Stimulated activated CD8-positive, alpha-beta memory T cell treated with anti-CD3 and anti-CD28 coated beads, Interleukin-12 subunit alpha, Interleukin-12 subunit beta, amount 100 ng/mL, for 24 hours (primary cell): ENCODE data around the gene ING5.

Source experiments
- DNase-seq: peaks from one replicate; pipeline ENCODE4 v3.0.0-alpha.2; 2020; ENCODE audit errors: extremely low read depth

Gene ING5

DNA sequence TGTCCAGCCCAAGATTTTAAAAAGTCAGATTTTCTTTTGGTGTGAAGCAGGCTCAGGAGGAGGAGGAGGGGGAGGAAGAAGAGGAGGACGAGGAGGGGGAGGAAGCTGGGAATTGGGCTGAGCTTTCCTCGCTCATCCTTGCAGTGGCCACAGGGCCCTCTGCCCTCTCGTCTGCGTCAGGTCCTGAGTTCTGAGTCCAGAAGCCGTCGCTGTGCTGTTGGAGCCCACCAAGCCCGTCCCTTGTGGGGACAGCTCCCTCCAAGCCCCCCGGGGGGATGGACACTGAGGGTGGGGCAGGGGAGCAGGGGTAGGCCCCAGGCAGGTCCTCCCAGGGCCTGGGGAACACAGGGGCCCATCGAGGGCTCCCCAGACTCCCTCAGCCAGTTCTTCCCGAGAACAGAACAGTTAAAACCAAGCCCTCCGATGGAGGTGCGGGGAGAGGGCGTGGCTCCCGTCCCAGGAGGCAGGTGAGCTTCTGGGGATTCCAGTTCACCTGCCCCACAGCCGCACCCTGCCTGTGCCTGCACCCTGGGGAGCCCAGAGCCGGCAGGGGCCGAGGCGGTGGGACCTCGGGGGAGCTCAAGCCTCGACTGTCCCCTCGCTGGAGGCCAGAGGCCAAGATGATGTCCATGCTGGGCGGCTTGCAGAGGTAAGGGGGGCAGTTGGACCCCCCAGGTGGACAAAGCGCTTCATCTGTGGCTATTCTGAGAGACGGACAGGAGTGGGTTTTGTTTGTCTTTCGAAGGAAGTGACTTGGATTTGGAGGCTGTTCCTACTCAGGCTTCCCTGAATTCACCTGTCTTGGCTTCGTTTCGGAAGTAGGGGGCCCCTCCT lies 74.7 kb downstream of the ING5 start, which contains the start of gene GAL3ST2:
TSS of gene GAL3ST2 (plus strand) at position 487 of the 834 bp plus-strand sequence. CDS start at position 621, 134 bp downstream.
- no peak for DNase-seq

DNA sequence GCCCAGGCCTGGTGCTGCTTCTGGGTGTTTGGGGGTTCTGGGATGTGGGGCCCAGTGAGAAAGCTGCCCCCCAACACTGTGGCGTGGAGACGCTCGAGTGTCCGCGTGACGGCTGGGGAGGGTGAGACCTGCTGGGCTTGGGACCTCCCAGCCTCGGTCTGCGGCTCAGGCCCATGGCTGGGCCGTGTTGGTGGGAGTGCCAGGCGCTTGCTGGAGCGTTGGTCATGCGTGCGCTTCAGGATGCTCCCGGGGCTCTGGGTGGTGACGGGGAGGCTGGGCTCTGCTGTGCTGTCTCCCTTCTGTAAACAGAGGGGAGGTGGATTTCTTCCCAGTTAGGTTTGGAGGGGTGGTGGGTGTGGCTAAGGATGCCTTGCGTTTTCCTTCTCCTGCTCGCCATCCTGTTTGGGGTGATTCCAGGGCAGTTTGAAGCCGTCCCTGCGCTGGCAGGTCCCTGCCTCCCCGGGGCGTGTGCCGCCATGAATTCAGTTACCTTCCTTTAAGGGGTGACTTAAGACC lies 75.4 kb downstream of the ING5 start:
- DNase-seq: no peak

DNA sequence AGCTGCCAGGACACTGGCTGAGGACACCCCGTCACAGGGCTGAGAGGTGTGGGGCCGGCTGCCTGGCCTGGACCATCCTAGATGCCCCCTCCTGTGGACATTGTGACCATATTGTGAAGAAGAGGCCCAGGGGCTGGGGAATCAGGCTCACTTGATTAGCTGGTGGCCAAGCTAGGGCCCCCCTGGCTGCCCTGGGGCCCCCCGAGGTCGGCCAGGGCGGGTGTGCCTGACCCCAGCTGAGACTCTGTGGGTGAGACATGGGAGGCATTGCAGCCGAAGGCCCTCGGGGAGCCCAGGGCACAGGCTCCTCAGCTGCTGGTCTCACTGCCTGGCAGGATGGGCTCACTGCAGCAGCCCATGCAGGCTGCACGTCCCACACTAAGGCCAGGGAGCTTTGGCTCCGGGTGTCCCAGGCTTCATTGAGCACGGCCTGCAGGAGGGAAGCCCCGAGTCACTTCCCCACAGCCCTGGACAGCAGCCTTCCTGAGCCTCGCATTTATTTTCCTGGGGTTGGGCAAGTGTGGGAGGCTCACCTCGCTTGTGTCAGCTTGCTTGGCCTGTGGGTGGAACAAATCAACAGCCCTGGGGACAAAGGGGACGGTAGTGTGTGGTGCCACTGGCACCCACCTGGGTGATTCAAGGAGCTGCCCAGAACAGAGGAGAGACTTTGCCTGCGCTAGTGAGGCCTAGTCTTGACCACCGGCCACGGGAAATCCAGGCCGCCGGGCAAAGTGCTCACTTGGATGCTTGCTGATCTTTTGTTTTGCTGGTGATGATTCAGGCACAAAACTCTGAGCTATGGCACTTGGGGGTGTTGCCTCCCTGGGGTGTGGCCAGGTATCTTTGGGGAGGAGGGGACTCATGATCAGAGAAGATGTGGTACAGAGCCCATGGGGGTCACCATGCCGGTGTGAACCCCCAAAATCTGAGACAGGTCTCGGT lies 76.1 kb downstream of the ING5 start:
- no peak for DNase-seq
